Body of pancreas (tissue), 4 donors: ENCODE measurements around the gene JAGN1. TPM values are rescaled to one million over a fixed set of nuclear protein-coding genes. Genes with fewer than 3 reads are reported as not detected.
"Not testable (repeated sequence)": the region's sequence is repeated elsewhere in the genome, so short reads cannot be mapped to it uniquely, and the experiment has no call there.

Experiments
- ATAC-seq: fragments of 150-250 bp; one replicate; pipeline ENCODE4 v1.9.1; 2016
- DNase-seq, 4 donors: peaks; one replicate each; pipeline ENCODE4 v3.0.0-alpha.2; 2019
- H3K27ac ChIP-seq, 4 donors: fragments of 200-600 bp; sonication (generic); 1 replicate in 3 of 4; 2 replicates in 1 of 4; pipeline versions ENCODE4 v1.5.1 to v1.6.1; 2016 to 2019; ENCODE audit warnings: mild to moderate bottlenecking in 1 of 4, mixed read lengths in 1 of 4, moderate library complexity in 1 of 4
- H3K27me3 ChIP-seq, 2 donors: fragments of 200-600 bp; sonication (generic); one replicate each; pipeline ENCODE4 v1.6.0; 2016; ENCODE audit warnings: mild to moderate bottlenecking in 1 of 2
- H3K36me3 ChIP-seq, 2 donors: fragments of 200-600 bp; sonication (generic); replicated peaks in 1 of 2; 2 replicates each; pipeline ENCODE4 v1.5.1; 2016; ENCODE audit warnings: low read depth in 2 of 2; ENCODE audit not compliant: insufficient read depth in 1 of 2
- H3K4me1 ChIP-seq: fragments of 200-600 bp; sonication (generic); one replicate; pipeline ENCODE4 v1.6.0; 2016
- H3K4me3 ChIP-seq, 2 donors: fragments of 200-600 bp; sonication (generic); 1 replicate in 1 of 2; 2 replicates in 1 of 2; pipeline ENCODE4 v1.5.1; 2016 to 2019
- H3K9me3 ChIP-seq, 3 donors: fragments of 200-600 bp; sonication (generic); 1 replicate in 2 of 3; 2 replicates in 1 of 3; pipeline ENCODE4 v1.5.1; 2016
- CTCF ChIP-seq, 7 experiments: fragments of 450-650 bp in 4 of 7; fragments of 200-600 bp in 3 of 7; sonication (generic) in 3 of 7; IDR thresholded peaks; one replicate each; pipeline ENCODE4 v1.5.1; 2016 to 2019; ENCODE audit warnings: antibody characterized with exemption in 7 of 7
- POLR2A ChIP-seq, 3 donors: fragments of 450-650 bp; IDR thresholded peaks; one replicate each; pipeline ENCODE4 v1.6.1; 2016; ENCODE audit warnings: antibody characterized with exemption in 3 of 3, mild to moderate bottlenecking in 2 of 3
- WGBS, 2 donors: methylation state at CpG; one replicate each; pipeline ENCODE4 v1.1.5; 2017; 5-methylcytosine and 5-hydroxymethylcytosine counted together
- intact Hi-C: fragments of 100-400 bp; cut with DNase I; formaldehyde crosslinking; loops from one replicate; pipeline ENCODE4 v1.15.1; 2023
- total RNA-seq, 2 donors: library from RNA; depleted of rRNA; stranded (reverse); fragments of >200 nt; gene quantifications; one replicate each; pipeline ENCODE4 v1.1.0, GENCODE V29; 2016

The JAGN1 gene
- total RNA-seq, 2 donors from 2014 or later = 5.6 to 19.7 TPM

GRCh38 chr3:9934993-9935392, 44.6 kb downstream of the JAGN1 start:
- WGBS, 2 donors = 35 to 45% methylated on average over 4 of the region's 4 CpGs
- DNase-seq = no peak
- intact Hi-C loops = no loop called here

GRCh38 chr3:9935966-9936510, 45.6 kb downstream of the JAGN1 start:
- ATAC-seq (no peak), DNase-seq (no peak)
- peaks cover 35% of the 10 kb centered on the region for H3K4me1 ChIP-seq
- H3K36me3 ChIP-seq = no peaks in the 10 kb centered on the region
- TF ChIP-seq CTCF (IDR thresholded peaks at IDR 0.05) (no peak), POLR2A (IDR thresholded peaks at IDR 0.05) (no peak)
- WGBS, 2 donors = 92 to 97% methylated on average over 5 of the region's 5 CpGs
- H3K27me3 ChIP-seq = no peaks in the 10 kb centered on the region
- intact Hi-C loops = no loop called here
- H3K9me3 ChIP-seq = no peaks in the 10 kb centered on the region
- no peak overlapping the region for H3K4me3 ChIP-seq
- H3K27ac ChIP-seq = no peak overlapping the region

More at GRCh38 chr3:9934993-9935392, 44.6 kb downstream of the JAGN1 start:
- H3K36me3 ChIP-seq = no peaks in the 10 kb centered on the region
- no peak for ATAC-seq
- H3K9me3 ChIP-seq = no peaks in the 10 kb centered on the region
- H3K4me1 ChIP-seq = peaks cover 35% of the 10 kb centered on the region
- TF ChIP-seq POLR2A (IDR thresholded peaks at IDR 0.05) (no peak), CTCF (IDR thresholded peaks at IDR 0.05) (no peak)
- no peaks in the 10 kb centered on the region for H3K27me3 ChIP-seq
- no peak overlapping the region for H3K27ac ChIP-seq
- no peak overlapping the region for H3K4me3 ChIP-seq

GRCh38 chr3:9937486-9938238, 47.3 kb downstream of the JAGN1 start:
- no peak overlapping the region for H3K4me3 ChIP-seq
- intact Hi-C loops = no loop called here
- no peak for DNase-seq
- 93 to 97% methylated on average over 11 to 13 of the region's 13 CpGs for WGBS, 2 donors
- H3K27me3 ChIP-seq = no peaks in the 10 kb centered on the region
- TF ChIP-seq CTCF (IDR thresholded peaks at IDR 0.05) (no peak), POLR2A (IDR thresholded peaks at IDR 0.05) (no peak)
- H3K27ac ChIP-seq = no peak overlapping the region
- H3K36me3 ChIP-seq = no peaks in the 10 kb centered on the region
- no peaks in the 10 kb centered on the region for H3K9me3 ChIP-seq
- ATAC-seq = no peak
- peaks cover 27% of the 10 kb centered on the region for H3K4me1 ChIP-seq

GRCh38 chr3:9938966-9939365, 48.6 kb downstream of the JAGN1 start:
- no peak for ATAC-seq
- intact Hi-C loops = no loop called here
- no peaks in the 10 kb centered on the region for H3K36me3 ChIP-seq

GRCh38 chr3:9939906-9940305, 49.5 kb downstream of the JAGN1 start:
- 90 to 95% methylated on average over 2 to 4 of the region's 32 CpGs for WGBS, 2 donors
- H3K36me3 ChIP-seq, H3K27ac ChIP-seq, ATAC-seq, H3K27me3 ChIP-seq, H3K4me3 ChIP-seq, H3K9me3 ChIP-seq, intact Hi-C loops, DNase-seq: not testable (repeated sequence)
- H3K4me1 ChIP-seq = peaks cover 10% of the 10 kb centered on the region

More at GRCh38 chr3:9938966-9939365, 48.6 kb downstream of the JAGN1 start:
- H3K27ac ChIP-seq = no peak overlapping the region
- no peaks in the 10 kb centered on the region for H3K9me3 ChIP-seq
- H3K4me3 ChIP-seq = no peak overlapping the region
- 91 to 92% methylated on average over 2 of the region's 2 CpGs for WGBS, 2 donors
- TF ChIP-seq CTCF (IDR thresholded peaks at IDR 0.05) (no peak), POLR2A (IDR thresholded peaks at IDR 0.05) (no peak)
- no peaks in the 10 kb centered on the region for H3K27me3 ChIP-seq
- DNase-seq = no peak
- H3K4me1 ChIP-seq = peaks cover 19% of the 10 kb centered on the region
